Measurements from ENCODE around the gene DIP2B.
"Not testable (repeated sequence)": the region's sequence is repeated elsewhere in the genome, so short reads cannot be mapped to it uniquely, and the experiment has no call there.

DIP2B gene

GRCh38 chr12:50555471-50555885 is 50.7 kb downstream of the DIP2B start:
- no peak for DNase-seq

GRCh38 chr12:50556273-50556672 is 51.5 kb downstream of the DIP2B start:
- DNase-seq = no peak

- not testable (repeated sequence) for DNase-seq
Observed at GRCh38 chr12:50556796-50557195, 52.0 kb downstream of the DIP2B start.

- no peak for DNase-seq
Observed at GRCh38 chr12:50557421-50557820, 52.6 kb downstream of the DIP2B start.

GRCh38 chr12:50558970-50559369 is 54.2 kb downstream of the DIP2B start:
- no peak for DNase-seq

GRCh38 chr12:50562520-50563433 is 58.0 kb downstream of the DIP2B start:
- DNase-seq = no peak

GRCh38 chr12:50563434-50563787 is 58.6 kb downstream of the DIP2B start:
- no peak for DNase-seq

- DNase-seq = no peak
Observed at GRCh38 chr12:50564237-50564947, 59.6 kb downstream of the DIP2B start.

GRCh38 chr12:50564948-50565297 is 60.1 kb downstream of the DIP2B start:
- DNase-seq = no peak

- DNase-seq = no peak
Observed at GRCh38 chr12:50566066-50566465, 61.3 kb downstream of the DIP2B start.

- DNase-seq = no peak
Observed at GRCh38 chr12:50567926-50568325, 63.1 kb downstream of the DIP2B start.

GRCh38 chr12:50568338-50569091 is 63.7 kb downstream of the DIP2B start:
- DNase-seq = no peak

GRCh38 chr12:50569321-50569720 is 64.5 kb downstream of the DIP2B start:
- DNase-seq = no peak

GRCh38 chr12:50569876-50570275 is 65.1 kb downstream of the DIP2B start:
- no peak for DNase-seq

- no peak for DNase-seq
Observed at GRCh38 chr12:50571786-50572185, 67.0 kb downstream of the DIP2B start.

GRCh38 chr12:50572287-50572686 is 67.5 kb downstream of the DIP2B start:
- DNase-seq = no peak

GRCh38 chr12:50572760-50573159 is 68.0 kb downstream of the DIP2B start:
- DNase-seq = no peak

- no peak for DNase-seq
Observed at GRCh38 chr12:50573271-50573670, 68.5 kb downstream of the DIP2B start.

GRCh38 chr12:50574601-50575348 is 70.0 kb downstream of the DIP2B start:
- no peak for DNase-seq

GRCh38 chr12:50579757-50580267 is 75.0 kb downstream of the DIP2B start:
- DNase-seq = no peak

GRCh38 chr12:50580436-50580835 is 75.7 kb downstream of the DIP2B start:
- no peak for DNase-seq

Data from NCI-H1105 treated with DMSO at 0.1 percent for 48 hours (cell line).